HG02981 (cell line): ENCODE data around the gene TMEM214.

Experiments
- ATAC-seq: cut with Tn5 transposase; IDR thresholded peaks from one replicate; pipeline ENCODE4 v1.9.1; 2021; ENCODE audit warnings: mild to moderate bottlenecking, moderate library complexity; ENCODE audit not compliant: unreplicated experiment

Gene TMEM214

GRCh38 chr2:27038631-27039339 is 6.0 kb downstream of the TMEM214 start:
- ATAC-seq: no peak

GRCh38 chr2:27039426-27039825 is 6.7 kb downstream of the TMEM214 start:
- ATAC-seq: no peak

- no peak for ATAC-seq
These were observed 7.1 kb downstream of the TMEM214 start for GRCh38 chr2:27039871-27040270.

GRCh38 chr2:27040282-27040681 is 7.5 kb downstream of the TMEM214 start:
- ATAC-seq: no peak

- ATAC-seq: no peak
These were observed 9.0 kb downstream of the TMEM214 start for GRCh38 chr2:27041752-27042151.

GRCh38 chr2:27042159-27042661 is 9.4 kb downstream of the TMEM214 start:
- no peak for ATAC-seq

- no peak for ATAC-seq
These were observed 10.3 kb downstream of the TMEM214 start for GRCh38 chr2:27042985-27043634.

- ATAC-seq: peak; percentile 16
These were observed 16.9 kb downstream of the TMEM214 start for GRCh38 chr2:27049422-27050280.

GRCh38 chr2:27050281-27050995 is 17.7 kb downstream of the TMEM214 start:
- ATAC-seq: peak; percentile 53

- ATAC-seq: peak; percentile 70
These were observed 18.5 kb downstream of the TMEM214 start, which contains the start of gene AGBL5 for GRCh38 chr2:27050996-27051901. Gene AGBL5 (plus strand): TSS chr2:27051668. CDS start chr2:27052959, 1,291 bp downstream.

GRCh38 chr2:27051902-27052645 is 19.3 kb downstream of the TMEM214 start:
- ATAC-seq: no peak

- ATAC-seq: no peak
These were observed 20.6 kb downstream of the TMEM214 start for GRCh38 chr2:27053321-27053720.

- no peak for ATAC-seq
These were observed 21.0 kb downstream of the TMEM214 start for GRCh38 chr2:27053776-27054175.

- ATAC-seq: no peak
These were observed 22.0 kb downstream of the TMEM214 start for GRCh38 chr2:27054721-27055120.

GRCh38 chr2:27057184-27057583 is 24.4 kb downstream of the TMEM214 start:
- ATAC-seq: no peak

GRCh38 chr2:27058210-27058609 is 25.4 kb downstream of the TMEM214 start:
- ATAC-seq: no peak

GRCh38 chr2:27059141-27059820 is 26.5 kb downstream of the TMEM214 start:
- ATAC-seq: no peak

- no peak for ATAC-seq
These were observed 27.6 kb downstream of the TMEM214 start for GRCh38 chr2:27060323-27060722.
